NCI-H524 (cell line): Measurements from ENCODE around the gene TNIK.
A peak's percentile ranks its signal among the peaks of the same experiment; 100 is the strongest.

Source experiments
- DNase-seq, 2 experiments: peaks; one replicate each; lab custom pipeline; 2025; lab: John Stamatoyannopoulos, UW

The TNIK gene

GRCh38 chr3:171044384-171044783 lies 415.8 kb downstream of the TNIK start:
- DNase-seq = no peak

DNA sequence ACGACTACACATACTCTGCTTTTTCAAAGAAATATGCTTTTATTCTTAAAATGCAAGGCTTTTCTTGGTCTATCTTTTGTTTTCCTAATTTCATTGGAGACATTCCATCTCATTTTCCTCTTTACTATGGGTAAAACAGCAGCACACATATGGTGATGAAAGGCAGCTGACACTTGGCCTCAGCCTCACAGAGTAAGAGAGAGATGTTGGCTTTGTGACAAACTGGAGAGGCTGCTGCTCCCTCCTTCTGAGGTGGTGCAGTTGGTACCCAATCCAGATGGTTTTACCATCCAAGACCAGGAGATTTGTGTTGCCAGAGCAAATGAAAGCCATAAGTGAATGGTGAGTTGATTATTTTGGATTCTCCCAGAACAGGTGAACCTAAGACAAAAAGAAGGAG lies 420.5 kb downstream of the TNIK start:
- DNase-seq = peak; percentile 22 to 64

- DNase-seq = no peak
Measured at GRCh38 chr3:171038342-171038741, 421.9 kb downstream of the TNIK start.

DNA sequence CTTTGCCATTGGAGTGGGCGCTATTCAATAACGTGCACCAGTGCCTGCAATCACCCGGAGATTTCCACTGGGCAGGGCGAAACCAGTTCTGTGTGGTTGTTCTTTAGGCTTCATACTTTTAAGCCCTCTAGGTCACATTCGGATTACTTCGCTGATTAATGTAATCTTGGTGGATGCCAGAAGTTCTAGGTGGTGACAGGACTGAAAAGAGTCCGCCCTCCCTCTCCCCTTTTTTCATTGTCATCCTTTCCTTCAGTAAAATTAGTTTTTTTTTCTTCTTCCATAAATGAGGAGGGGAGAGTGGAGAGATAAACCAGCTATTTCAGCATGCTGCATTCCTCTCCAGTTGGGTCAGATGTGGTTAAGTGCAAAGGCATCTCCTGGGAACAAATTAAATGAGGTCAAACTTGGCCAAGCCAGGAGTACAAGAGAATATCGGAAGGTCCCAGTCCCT lies 431.4 kb downstream of the TNIK start:
- no peak for DNase-seq

- peak; percentile 85 to 90 for DNase-seq
Measured at GRCh38 chr3:171028025-171028778, 432.0 kb downstream of the TNIK start.

DNA sequence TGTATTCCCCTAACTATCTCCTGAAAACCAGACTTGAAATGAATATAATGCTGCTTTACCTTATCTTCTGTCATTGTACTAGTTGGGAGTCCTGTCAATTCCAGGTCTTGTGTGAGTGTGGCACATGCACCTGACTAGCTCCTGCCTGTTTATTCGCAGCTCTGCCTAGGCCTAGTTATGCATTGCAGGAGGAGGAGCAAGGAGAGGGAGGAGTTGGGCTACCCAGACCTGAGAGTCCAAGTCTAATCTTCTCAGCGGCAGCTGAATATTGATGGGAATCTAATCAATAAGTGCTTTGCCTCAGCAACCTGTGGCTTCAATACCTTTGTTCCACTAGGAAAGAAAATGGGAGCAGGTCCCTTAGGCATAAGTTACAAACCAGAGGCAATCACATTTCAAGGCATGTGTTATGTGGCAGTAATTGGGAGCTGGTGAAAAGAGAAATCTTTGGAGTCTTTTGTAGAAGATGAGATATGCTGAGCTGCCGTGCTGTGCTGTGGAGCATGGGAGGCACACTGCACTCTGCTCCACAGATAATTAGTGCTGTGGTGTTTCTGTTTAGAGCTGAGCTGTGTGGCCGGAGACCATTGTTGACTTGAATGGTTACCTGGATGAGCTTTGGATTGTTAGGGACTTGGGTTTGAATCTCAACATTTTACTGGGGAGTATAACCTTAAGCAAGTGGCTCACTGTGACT lies 433.5 kb downstream of the TNIK start, which contains the start of gene SLC2A2:
Gene SLC2A2 (minus strand): TSS at position 124 of the 697 bp plus-strand sequence. CDS start 50 bp downstream, at position 74.
- DNase-seq = no peak

- DNase-seq = no peak
Measured at GRCh38 chr3:171023566-171023965, 436.6 kb downstream of the TNIK start.

GRCh38 chr3:171021377-171021776 lies 438.8 kb downstream of the TNIK start:
- DNase-seq = no peak

DNA sequence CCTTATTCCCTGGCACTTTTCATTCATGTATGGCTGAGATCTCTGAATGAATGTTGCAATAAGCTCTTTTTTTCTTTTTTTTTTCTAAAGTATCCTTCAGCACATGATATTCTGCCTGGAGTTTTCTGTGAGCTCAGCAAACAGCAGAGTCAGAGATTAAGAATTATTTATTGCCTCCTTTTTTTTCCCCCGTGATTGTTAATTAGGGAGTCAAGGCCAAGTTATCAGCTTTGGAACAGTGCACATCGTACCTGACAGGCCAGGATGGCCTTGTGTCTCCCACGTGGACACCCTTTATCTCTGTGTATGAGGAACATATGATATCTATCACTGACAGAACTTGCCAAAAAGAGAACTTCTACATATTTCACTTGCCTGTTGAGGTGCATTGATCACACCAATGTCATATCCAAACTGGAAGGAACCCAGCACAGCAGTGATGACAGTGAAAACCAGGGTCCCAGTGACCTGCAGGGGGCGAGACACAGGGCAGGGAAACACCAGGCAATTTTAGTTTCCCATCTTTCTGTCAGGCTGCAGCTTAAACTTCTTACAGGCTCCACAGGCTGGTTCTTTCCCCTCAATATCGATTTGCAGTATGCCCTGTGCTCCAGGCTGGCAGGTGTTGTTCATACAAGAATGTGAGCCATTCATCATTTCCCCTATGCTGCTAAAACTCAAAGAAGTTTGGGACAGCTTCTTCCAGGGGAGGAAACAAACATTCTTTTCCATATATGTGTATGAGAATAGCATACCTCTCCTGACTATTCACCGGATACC lies 441.9 kb downstream of the TNIK start:
- peak in 1 of 2 experiments; percentile 51 for DNase-seq

DNA sequence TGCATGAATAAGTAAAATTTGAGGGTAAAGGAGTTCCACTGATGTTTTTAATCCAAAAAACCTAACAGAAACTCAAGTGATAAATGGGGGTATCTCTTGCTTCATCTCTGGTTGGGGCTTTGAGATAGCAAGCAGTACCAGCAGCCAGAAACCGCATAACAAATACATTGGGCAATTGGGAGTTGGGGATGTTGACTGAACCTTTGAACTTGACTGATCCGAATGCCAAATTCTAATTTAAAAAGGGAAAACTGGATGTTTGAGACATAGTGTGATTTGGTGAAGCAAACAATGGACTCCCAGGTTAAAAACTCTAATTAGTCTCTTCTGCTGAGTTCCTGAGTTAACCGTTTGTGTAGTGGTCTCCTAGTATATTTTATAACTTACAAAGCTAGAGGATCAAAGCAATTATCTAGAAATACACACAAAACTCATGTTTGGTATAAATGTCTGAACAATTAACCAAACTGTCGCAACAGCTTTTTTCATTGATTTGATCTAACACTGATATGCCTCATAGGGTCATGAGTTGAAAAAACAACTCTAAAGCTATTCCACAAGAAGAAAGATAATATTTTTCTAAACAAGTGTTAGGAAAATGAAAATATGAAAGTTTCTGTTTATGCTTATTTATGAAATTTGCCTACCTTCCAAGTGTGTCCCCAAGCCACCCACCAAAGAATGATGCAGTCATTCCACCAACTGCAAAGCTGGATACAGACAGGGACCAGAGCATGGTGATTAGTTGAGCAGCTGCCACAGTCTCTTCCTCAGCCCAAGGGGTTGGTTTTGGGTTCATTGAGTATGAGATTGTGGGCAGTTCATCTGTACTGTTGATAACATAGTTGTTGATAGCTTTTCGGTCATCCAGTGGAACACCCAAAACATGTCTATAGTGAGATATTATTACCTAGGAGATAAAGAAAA lies 446.1 kb downstream of the TNIK start:
- DNase-seq = no peak

DNA sequence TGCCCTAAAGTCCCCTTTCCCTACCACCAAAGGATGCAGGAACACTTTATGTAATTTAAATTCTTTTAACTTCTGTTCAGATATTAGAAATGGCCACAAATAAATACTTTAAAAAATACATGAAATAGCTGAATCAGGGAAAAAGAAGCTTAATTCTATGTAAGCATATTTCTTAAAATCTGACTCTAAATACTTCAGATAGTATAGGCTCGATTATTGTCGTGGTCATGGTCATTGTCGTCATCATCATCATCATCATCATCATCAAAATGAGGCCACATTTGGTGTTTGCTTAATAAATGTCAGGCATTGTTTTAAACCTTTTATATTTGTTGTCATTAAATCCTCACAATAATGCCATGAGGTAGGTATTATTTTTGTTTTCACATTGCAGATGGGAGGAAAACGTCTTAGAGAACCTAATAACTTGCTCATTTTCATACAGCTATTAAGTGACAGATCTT lies 448.3 kb downstream of the TNIK start:
- DNase-seq = no peak
